HG02763 (cell line): ENCODE data around the gene ADAM19.

Experiments
- ATAC-seq: cut with Tn5 transposase; IDR thresholded peaks from one replicate; pipeline ENCODE4 v1.9.1; 2021; ENCODE audit warnings: mild to moderate bottlenecking, moderate library complexity; ENCODE audit not compliant: unreplicated experiment

ADAM19 gene

DNA sequence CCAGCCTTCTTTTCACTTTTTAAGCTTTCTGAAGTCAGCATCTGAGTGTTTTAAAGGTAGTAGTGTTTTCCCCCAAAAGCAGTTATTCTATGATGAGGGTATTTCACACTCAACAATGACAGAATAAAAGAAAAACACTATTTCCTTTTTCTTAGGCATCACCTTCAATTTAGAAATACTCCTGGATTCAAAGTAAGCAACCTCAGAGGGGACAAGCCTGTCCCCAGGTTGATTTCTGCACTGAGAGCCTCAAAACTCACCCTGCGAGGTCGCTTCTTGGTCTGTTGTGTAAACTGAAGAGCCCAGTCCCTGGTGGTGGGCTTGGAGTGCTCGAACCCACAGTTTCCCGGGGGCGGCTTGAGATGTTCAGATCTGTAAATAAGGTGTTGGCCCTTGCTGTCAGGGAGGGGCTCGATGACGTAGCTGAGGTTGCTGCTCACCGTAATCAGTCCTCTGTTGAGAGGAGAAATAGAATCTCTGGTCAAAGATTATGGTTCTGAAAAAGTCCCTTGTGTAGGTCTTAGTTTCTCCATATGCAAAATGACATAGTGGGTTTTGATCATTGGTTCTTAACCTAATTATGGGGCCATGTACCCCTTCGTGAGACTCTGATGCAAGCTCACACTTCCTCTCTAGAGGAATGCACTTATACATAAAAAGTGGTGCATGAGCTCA lies 55.9 kb downstream of the ADAM19 start:
- peak; percentile 50 for ATAC-seq

DNA sequence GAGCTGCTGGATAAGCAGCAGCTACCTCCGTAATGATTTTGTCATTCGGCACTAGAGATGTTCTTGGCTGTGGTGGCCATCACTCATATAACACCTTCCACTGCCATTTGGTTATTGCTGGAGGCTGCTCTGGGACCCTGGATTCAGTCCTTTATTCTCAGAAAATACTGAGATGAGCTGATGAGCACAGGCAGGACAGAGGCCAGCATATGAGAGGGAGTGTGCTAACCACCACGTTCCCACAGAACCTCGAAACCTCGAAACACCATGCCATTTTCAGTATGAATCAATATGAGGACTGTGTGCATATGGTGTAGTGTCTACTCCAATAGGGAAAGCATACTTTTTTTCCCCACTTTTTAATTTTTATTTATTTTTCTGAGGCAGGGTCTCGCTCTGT lies 56.6 kb downstream of the ADAM19 start:
- no peak for ATAC-seq

DNA sequence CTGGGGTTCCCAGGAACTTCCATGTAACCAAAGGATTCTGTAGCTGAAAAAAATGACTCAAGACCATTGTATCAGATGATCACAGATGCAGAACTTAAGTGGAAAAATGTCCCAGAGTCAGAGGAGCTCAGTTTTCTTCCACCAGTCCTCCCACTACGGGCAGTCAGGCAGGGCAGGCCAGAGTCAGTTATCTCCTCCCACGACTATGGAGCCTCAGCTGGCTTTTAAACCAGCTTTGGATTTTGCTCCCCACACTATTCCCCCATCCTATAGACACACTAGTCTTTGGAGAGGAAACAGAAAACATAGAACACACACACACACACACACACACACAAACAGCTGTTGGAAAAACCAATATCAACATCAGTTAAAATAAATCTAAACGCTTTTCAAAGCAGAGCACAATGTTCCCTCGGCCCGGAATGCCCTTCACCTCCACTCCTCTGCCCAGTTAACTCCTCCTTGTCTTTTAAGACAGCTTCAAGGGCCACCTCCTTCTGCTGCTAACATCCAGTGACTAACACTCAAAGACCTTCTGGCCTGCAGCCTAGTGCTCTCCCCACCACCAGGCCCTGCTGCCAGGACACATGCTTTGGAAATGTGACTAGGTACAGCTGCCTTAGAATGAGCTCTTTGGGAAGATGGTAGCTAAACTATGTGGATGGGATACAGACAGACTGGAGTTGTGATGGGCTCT lies 58.8 kb downstream of the ADAM19 start:
- no peak for ATAC-seq

DNA sequence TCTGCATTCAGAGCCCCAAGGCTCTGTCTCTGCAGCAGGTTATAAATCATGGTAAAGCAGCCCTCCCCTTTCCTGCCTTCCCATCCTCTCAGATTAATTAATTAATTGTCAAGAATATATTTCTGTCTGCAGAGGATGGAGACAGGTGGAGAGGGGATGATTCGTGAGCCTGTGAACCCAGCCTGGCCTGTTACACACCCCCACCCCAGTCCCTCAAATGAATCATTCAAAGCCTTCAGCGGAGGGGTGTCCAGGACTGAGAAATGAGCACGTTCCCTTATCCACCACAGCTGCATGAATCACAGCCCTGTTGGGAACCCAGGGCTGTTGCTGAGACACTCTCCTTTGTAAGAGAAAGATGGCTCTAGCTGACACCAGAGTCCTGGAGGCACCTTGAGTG lies 59.6 kb downstream of the ADAM19 start:
- no peak for ATAC-seq

DNA sequence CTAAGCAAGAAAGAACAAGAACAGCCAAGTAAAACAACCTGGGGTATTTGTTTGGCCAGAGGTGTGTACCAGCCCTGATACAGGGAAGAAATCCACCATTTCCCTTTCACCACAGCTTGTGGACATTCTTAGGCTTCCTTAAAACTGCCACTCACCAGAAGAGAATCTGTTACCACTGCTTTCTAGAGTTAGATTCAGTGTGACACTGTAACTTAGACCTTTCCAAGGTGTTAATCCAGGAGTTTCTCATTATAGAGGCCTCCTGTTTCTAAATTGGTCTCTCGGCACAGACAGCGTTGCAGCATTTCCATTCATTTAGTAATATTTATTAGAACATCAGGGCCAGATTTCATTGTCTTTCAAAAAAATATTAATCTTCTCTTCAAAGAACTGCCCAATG lies 60.6 kb downstream of the ADAM19 start:
- no peak for ATAC-seq

DNA sequence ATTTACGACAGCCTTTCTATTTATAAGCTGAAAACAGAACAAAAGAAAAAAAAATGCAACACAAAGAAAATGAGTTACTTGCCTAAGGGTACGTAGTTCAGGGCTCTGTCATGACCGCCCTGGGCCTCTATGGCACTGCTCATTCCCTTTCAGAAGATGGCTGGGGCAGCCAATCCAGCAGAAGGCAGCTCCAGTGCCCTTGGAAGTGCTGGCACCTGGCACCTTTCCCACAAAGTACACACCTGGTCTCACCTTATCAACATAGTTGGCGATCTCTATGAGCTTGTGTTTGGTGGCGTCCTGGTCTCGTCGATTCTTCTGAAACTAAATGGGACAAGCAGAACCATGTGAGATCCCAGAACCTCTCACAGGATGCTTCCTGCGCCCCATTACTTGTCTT lies 62.4 kb downstream of the ADAM19 start:
- no peak for ATAC-seq

DNA sequence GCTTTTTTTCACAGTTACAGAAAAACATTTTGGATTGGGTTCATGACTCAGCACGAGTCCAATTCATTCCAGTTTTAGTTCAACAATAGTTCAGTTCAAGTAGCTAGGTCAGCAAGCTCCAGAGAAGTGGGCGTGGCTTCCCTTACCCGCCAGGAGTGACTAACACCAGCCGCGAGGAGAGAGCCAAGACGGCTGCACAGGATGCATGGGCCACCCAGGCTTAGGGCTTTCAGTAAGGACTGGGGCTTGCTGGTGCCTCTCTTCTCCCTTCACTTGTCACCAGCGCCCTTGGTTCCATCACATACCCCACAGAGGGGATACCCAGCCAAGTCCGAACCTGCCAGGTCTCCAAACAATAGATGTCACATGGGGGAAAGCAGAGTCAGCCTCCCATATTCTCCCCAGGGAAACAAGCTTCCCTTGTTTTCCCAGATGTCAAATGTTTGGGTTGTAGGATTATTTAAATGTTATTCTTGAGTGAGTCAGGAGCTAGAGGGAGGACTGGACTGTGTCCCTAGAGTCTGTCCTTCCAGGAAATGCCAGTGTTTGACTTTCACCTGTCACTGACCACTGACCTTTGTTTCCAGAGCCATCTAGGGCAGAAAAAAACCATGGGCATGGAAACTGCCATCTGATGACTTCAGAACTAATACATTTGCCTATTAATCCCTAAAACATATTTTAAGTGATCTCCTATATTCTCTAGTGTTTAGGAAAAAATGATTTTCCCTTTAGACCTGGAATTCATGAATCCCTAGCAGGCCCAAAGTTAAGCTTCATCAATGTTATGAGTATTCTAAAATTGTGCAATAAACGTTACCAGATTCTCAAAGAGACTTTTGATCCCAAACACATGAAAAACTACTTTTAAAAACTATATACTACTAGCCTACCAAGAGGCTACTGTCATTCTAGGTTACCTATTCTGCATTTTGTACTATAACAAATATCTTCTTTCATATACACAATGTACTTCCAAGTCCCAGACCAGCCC lies 63.6 kb downstream of the ADAM19 start:
- ATAC-seq: no peak

DNA sequence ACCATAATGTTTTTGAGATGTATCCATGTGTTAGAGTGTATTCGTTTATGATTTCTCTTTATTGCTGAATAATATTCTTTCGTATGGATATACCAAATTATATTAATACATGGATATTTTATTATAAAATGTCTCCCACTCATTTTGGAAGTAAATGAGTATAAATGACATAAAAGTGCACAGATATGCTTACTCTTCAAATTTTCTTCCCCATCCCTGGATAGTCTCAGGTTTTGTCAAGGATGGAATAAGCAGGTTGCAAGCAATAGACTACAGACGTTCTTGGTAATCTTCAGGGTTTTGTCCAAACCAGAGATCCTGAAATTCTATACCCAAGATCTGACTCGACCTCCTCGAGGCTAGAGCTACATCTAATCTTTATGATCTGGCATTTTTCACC lies 64.9 kb downstream of the ADAM19 start:
- no peak for ATAC-seq

DNA sequence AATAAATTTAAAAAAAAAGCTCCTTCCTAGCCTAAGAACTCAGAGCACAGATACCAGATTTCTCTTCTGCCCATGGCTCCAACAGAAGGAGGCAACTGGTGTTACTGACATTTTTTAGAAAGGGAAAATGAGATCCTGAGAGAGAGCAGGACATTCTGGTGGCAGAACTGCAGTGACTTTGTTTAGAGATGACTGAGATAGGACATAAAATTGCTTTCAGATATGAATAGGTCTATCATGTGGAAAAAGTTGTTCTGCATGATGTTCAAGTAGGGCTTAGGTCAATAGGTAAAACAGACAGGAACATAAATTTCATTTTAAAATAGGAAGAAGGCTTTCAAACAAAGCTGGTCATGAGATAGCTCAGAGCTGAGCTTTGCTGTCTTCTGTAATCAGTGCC lies 66.0 kb downstream of the ADAM19 start:
- ATAC-seq: no peak

DNA sequence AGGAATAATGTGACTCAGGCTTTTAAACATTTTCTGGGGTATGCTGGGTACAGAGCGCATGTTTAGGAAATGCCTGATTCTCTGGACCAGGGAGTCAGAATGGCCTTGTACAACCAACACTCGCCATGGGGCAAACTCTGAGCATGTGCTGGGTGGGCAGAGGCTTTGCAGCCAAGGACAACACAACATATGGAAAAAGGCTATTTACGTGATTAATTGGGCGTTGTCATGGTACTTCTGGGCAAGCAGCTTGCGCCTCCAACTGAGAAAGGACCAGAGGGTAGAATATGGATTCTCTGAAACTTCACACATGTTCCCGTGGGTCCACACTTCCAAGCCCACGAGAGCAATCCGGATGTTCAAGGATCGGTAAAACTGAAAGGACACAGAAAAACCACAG lies 66.5 kb downstream of the ADAM19 start:
- no peak for ATAC-seq

DNA sequence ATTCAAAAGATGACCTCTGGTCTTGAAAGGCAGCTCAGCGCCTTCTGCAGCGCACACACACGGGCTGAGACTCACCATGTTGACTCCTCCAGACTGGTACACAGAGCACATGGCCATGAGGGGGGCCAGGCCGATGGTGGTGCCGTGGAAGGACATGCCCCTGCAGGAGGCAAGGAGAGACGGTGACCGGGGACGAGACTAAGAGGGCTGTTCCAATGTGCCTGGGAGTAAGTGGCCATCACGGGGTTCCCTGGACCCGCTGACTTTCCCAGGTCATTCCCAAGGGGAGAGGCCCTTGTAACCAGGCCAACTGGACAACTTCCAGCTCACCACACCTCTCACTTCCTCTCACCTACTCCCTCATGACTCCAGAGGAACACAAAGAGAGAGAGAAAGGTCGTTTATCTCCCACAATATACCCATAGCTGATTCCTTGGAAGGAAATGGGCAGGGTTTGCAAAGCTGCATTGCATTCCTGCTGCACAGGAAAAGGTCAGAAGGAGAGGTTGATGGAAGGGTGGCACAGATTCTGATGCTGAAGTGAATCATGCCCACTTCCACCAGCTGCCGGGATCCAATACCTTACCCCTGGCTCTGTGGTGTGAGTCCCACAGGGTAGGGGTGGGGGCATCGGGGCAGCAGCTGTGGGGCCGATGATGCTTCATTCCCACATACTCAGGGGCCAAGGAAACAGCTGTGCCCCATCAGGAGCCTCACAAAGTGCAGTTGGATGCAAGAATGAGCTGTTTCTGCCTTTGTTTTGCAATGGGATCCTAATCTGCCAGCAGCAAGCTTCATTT lies 68.4 kb downstream of the ADAM19 start:
- no peak for ATAC-seq

DNA sequence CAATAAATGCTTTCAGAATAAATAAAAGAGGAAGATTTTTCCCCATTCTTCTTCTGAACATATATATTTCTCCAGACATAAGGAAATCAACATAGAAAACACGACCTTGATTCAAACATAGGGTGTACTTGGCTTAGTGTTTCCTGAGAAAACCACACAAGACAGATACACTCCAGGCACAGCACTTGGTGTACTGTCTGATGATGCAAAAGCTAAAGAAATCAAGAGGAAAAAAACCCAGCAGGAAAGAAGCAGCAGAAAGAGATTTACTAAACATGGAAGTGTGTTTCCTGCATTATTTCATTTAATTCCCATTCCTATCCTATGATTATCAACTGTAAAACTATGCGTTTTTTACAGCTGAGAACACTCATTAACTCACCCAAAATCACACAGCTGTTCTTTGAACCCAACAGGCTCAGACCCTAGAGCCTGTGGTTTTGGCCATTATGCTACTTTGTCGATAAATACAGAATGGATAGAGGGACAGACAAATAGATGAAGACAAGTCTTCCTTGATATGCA lies 69.4 kb downstream of the ADAM19 start:
- no peak for ATAC-seq

DNA sequence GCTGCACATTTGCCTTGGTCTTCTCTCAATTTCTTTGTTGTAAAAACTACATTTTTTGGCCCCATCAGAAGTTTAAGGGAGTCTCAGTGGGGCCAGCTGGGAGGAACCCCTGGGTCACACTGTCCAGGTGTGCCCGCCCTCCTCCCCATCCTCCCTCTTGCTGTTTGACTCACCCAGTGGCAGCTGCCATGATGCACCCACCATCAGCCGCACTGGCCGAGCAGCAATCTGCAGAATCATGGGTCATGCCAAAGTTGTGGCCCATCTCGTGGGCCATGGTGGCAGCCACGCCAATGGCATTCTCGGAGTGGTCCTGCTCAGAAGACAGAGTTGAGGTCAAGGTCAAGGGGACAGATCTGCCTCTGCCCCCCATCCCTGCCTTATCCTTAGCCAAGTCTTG lies 70.1 kb downstream of the ADAM19 start:
- ATAC-seq: no peak

DNA sequence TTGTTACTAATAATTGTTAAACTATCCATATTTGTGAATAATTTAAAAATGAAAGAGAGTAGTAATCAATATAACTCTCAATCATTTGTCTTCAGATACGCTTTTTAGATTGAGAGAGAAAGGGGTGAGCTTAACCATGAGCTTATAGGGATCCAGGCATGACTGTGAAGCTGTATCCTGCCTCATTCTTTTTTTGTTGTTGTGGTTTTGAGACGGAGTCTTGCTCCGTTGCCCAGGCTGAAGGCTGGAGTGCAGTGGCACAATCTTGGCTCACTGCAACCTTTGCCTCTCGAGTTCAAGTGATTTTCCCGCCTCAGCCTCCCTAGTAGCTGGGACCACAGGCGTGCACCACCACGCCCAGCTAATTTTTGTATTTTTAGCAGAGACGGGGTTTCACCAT lies 71.5 kb downstream of the ADAM19 start:
- no peak for ATAC-seq

DNA sequence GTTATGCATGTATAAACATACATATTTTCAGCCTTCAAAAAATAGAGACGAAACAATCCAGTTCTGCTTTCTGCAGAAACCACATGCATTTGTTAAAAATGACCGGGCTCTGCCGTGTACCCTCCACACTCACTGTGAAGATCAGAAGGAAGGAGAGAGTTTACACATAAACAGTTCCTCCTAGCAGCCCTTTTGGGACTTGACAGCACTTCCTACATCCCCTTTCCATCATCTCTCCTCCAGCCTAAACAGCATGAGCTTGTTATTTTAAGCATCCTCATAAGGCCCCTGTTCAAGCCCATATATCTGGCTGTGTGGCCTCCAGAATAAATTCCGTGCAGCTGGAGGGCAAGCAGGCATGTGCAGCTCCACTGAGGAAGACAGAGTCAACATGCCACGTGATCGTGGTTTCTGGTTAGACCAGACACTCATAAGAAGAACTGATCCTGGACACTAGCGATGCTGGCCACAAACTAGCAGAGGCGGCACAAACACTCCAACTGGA lies 73.4 kb downstream of the ADAM19 start:
- ATAC-seq: peak; percentile 77

DNA sequence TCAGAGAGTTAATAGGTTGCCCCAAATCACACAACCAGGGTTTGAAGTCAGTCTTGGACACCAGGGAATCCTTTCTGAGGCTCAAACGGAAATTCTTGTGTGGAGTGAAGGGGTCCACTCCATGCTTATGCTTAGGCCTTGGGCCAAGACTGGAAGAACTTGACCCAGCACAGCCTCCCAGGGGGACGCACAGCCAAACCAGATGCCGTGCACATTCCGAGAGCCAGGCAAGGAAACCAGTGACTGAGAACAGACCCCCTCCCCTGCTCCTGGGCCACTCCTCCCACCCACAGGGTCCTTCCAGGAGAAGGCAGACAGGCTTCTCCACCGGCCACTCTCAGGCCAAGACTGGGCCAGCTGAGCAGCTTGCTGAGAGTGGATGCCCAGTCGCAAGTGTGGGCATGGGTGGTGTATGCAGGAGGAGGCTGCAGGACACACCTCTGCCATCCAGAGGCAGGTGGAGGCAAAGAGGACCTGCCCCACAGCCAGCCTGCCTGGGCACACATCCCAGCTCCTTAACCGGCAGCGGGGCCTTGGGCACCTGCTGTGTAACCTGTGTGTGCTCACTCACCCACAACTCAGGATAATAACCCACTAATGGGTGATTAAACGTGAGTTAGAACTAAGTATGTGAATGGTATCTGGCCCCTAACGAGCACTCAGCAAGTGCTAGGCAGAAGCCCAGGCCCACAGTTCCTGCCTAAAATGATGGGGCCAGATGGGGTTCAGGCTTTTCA lies 77.5 kb downstream of the ADAM19 start:
- no peak for ATAC-seq

DNA sequence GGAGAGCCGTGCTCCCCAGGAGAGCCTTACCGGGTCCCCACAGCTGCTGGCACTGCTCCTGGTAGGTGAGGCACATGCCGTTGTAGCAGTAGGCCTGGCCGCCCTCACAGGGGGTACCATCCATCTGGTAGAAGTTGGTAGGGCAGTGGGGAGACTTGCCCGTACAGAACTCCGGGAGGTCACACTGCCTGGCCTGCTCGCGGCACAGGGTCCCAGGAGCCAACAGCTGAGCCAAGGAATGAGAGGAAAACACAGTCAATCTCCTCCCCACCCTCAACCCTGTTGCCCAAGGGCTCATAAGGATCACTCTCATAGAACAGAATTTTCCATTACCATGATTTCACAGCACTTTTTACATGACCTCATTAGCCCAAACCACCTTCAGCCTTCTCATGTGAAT lies 78.7 kb downstream of the ADAM19 start:
- ATAC-seq: no peak

DNA sequence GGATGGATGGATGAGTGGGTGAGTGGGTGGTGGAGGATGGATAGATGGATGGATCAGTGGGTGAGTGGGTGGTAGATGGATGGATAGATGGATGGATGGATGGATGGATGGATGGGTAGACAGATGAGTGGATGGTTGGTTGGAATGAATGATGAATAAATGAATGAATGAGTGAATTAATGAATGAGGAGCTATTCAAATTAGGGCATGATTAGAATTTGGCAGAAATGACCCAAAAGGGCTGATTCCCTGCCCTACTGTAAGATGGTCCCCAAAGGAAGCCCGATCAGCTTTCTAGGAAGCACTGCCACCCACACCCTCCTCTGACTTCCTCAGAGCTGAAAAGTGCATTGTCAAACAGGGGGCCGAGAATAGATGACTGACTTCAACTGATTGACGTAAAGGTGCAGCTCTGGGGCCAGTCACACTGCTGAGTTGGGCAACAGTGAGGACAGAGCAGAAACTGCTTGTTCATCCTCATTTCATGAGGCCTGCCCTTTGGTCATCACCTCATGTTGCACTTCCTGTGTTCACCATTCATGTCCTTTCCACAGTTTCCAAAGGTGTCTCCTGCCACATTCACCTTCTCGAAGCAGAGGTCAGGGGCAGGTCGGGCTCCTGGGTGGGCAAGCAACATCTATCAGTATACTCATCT lies 81.3 kb downstream of the ADAM19 start:
- no peak for ATAC-seq

DNA sequence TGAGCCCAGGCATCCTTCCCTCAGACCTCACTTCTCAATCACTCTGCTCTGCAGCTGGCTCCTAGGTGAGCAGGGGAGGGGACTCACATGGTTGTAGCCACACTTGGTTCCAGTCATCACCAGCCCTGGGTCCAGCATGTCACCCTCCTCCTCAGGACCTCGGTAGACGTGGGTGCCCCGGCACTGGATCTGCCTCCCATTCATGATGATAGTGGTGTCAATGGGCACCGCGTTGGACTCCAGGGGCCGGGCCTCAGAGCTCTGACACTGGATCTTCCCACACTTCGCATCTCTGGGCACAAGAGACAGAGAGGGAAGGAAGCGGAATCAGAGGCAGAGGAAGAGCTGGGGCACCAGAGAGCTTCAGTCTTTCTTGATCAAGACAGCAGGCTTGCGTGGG lies 82.7 kb downstream of the ADAM19 start:
- ATAC-seq: no peak
